K562 treated with DMSO at 1 percent for 48 hours (cell line): ENCODE data around the gene NFKB2. TPM values are rescaled to one million over a fixed set of nuclear protein-coding genes. Genes with fewer than 3 reads are reported as not detected.

ENCODE experiments used
- total RNA-seq: library from RNA; unstranded; fragments of 300-600 nt; gene quantifications from 2 replicates; pipeline ENCODE4 v1.2.3, GENCODE V29; 2022; ENCODE audit warnings: low replicate concordance; ENCODE audit errors: extremely low read depth

The NFKB2 gene
- not detected in 2 replicates for total RNA-seq

GRCh38 chr10:102395400-102396316 is at the start of gene NFKB2:
NFKB2 (plus strand) TSS chr10:102395705; CDS start chr10:102395960, 255 bp downstream.

DNA sequence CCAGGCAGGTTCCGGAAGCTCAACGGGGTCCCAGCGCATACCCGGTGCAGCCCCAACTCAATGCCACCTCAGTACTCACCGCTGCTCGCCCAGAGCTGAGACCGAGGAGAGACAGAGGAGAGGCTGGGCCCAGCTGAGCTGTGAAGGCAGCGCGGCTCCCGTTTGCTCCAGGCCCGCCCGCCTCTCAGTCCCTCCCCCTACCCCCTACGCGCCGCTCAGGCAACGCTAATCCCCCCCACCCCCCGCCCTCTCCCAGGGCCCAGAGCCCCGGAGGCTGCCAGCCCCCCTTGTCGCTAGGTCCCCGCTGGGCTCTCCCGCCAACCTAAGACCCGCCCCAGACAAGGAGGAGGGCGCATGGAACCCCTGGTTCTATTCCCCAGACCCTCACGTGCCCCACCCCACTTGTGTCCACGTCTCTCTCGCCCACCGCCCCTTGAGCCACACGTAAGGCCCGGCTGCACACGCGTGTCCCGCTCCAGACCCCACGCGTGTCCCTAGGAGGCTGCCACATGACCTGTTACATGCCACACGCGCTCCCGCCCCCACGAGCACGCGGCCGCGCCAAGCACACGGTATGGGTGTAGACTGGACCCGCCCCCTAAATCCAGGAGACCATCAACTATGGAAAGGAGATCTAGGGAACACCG is 23.2 kb downstream of the NFKB2 start, which contains the start of gene PSD:
Gene PSD (minus strand): TSS at position 164 of the 647 bp plus-strand sequence. CDS start 1,747 bp downstream, outside the sequence.

GRCh38 chr10:102420714-102421506 is 25.4 kb downstream of the NFKB2 start, which contains the start of gene FBXL15:
FBXL15 (plus strand) TSS chr10:102420836; CDS start chr10:102421130, 294 bp downstream.

DNA sequence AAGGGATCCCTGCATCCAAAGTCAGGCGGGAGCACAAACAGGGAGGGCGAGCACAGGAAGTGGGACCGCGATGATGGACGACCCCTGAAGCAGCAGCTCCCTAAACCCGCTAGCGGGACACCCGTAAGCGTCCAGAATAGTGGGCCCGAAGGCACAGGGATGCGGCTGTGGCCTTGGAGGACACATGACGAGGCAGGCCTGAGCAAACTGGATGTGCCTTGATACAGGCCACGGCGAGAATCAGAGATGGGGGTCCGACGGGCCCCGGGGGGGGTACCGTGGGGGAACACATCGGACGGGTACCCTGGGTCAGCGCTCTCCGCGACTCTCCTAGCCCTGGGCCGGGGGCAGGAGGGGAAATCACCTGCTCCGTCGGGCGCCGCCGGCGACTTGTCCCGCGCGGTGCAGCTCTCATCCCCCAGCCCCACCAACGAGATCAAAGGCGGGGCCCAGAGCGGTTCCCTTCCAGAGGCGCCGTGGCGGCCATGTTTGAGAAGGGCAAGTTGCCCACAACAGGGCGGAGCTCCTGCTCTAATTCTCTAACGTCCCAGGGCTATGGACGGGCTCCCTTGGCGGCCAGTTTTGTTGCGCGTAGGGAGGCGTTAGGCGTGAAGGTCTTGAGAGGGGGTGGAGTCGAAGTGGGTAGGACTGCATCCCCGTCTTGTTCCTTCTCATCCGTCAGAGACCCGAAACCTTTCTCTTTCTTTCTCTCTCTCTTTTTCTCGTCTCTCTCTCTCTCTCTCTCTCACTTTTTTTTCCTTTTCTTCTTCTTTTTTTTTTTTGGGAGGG is 36.9 kb downstream of the NFKB2 start, which contains the start of gene CUEDC2:
Gene CUEDC2 (minus strand): TSS at position 413 of the 789 bp plus-strand sequence. CDS start 7,386 bp downstream, outside the sequence.

GRCh38 chr10:102451105-102451969 is 55.8 kb downstream of the NFKB2 start, which contains the start of gene C10orf95:
C10orf95 (minus strand) TSS chr10:102451543; CDS start chr10:102451093, 450 bp downstream.

Other genes starting within 250 kb of the NFKB2 start
- gene NOLC1, start 243.3 kb upstream of the NFKB2 start, total RNA-seq: not detected in 2 replicates
- gene ELOVL3, start 169.4 kb upstream of the NFKB2 start, total RNA-seq: not detected in 2 replicates
- not detected in 2 replicates for gene PITX3, start 154.2 kb upstream of the NFKB2 start, total RNA-seq
- gene GBF1, start 150.2 kb upstream of the NFKB2 start, total RNA-seq: 54.6 TPM in 1 of 2 replicates, not detected in the other
- gene PSD, start 23.1 kb downstream of the NFKB2 start, total RNA-seq: not detected in 2 replicates
- gene FBXL15, start 25.1 kb downstream of the NFKB2 start, total RNA-seq: 276 TPM in 1 of 2 replicates, not detected in the other
- gene CUEDC2, start 36.9 kb downstream of the NFKB2 start, total RNA-seq: not detected in 2 replicates
- gene C10orf95, start 55.8 kb downstream of the NFKB2 start, total RNA-seq: not detected in 2 replicates
- not detected in 2 replicates for gene ACTR1A, start 107.0 kb downstream of the NFKB2 start, total RNA-seq
- not detected in 2 replicates for gene SUFU, start 108.3 kb downstream of the NFKB2 start, total RNA-seq
- gene TRIM8, start 248.8 kb downstream of the NFKB2 start, total RNA-seq: not detected in 2 replicates